CD4-positive, alpha-beta T cell treated with Interleukin-2 at 100 ng/mL for 4 hours (primary cell): ENCODE data around the gene HOXD8.

Experiments used
- DNase-seq: peaks from one replicate; pipeline ENCODE4 v3.0.0-alpha.2; 2020; ENCODE audit warnings: low spot score

The HOXD8 gene

DNA sequence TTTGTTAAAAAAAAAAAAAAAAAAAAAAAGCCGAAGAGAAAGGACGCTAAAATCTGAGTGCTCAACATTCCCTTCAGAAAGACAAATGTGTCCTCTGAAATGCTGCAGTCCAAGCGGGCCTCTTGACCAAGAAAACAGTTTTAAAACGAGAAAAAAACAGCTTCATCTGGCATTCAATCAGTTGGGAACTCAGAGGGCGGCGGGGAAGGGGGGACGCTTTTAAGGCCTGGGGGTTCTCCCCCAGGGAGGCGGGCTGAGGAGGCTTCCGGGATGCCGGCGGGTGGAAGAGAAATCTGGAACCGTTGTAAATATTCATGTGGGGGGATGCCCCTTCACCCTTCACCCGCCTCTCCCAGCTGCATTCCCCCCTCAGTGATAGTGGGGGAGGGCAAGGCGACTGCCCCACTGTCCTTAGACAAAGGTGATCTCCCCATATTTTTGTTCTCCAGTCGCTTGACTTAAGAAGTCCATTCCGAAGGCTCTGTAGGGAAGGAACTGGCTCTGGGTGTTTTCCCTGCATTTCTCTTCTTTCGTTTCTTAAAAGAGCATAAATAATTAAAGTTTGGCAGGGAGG, 25.7 kb upstream of the HOXD8 start:
- DNase-seq, result no peak

DNA sequence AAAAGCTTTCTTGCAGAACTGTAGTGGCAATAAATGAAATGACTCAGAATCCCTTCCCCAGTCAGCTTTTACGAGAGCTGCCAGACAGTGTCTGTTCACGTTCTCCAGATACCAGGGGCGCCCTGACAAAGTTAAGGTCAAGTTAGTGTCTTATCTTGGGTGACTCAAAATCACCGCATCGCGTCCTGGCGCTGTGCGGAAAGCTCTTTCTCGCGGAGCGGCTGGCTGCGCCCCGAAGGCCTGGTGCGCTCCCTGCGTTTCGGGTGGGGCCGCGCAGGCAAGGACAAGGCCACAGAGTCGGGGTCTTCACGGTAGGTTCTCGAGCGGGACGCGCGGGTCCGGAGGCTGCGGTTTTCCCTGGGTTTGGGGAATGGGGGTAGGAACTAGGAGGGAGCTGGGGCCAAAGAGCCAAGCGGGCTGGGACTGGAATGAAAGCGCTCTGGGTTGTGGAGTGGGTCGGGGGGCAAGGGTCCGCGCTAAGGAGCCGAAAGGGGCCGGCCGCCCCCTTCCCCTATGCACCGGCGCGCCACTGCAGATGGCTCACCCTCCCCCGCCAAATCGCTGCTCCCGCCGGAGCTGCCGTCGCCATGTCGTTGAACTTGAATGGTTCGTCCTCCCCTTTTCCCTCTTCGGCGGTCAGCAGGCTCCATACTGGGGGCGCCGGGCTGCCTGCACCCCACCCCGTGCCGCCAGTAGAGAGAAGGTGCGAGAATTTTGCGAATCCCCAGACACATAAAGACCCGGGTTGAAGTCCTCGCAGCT, 25.0 kb upstream of the HOXD8 start:
- DNase-seq, result no peak

DNA sequence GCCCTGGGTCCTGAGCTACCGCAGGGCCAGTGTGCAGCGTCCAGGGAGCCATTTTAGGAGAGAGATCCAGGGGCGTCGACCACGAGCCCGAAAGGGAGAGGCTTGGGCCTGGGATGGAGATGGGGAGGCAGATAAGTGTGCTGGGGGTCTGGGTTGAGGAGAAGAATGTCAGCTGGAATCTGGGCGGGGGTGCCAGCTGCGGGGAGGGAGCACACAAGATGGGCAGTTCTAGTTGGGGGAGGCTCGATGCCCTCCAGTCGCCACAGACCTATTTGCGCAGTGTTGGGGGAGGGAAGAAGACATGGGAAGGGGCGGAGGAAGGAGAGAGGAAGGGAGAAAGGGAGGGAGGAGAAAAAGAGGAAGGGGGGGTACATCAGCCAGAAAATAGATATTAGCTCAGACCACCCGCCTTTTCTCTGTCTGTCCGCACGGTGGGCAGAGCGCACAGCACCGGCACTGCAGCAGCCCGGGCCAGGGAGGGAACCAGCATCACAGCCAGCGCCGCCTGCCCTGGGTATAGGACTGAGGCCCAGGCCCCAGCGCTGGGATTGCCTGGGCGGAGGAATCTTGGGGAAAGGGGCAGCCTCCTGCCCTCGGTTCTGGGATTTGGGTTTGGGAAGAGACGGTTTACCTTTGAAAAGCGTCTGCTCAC, 24.3 kb upstream of the HOXD8 start:
- DNase-seq, result no peak

DNA sequence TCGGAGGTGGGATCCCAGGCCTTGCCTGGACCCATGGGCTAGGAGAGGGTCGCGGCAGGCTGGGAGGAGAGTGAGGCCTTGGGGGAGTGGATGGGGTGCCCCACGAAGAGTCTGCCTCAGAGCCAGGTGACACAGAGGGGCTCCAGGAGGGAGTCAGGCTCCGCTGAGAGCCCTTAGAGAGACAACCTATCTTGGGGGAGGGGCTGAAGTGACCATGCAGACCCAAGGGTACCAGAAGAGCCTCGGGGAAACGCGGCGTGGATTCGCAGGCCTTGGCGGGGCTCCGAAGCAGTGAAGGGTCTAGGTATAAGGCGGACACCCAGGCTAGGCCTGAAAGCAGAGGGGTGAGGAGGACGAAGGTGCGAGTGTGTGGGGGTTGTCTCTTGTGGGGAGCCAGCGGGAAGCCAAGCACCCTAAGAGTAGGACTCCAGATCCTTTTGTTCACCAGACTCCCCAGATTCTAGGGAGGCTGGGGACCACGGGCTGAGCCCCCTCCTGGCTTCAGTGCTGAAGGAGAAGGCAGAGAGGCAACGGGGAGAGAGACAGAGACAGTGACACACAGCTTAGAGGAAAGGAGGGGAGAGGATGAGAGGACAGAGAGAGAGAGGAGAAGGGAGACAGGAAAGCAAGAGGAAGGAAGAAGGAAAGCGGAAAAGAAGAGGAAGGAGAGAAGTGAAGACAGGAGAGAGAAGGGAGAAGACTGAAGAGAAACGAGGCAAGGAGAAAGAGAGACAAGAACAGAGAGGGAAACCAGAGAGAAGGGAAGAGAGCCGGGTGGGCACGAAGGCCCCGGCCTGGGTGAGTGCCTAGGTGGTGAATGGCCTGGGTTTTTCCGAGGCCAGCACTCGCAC, 23.6 kb upstream of the HOXD8 start:
- DNase-seq, result no peak

DNA sequence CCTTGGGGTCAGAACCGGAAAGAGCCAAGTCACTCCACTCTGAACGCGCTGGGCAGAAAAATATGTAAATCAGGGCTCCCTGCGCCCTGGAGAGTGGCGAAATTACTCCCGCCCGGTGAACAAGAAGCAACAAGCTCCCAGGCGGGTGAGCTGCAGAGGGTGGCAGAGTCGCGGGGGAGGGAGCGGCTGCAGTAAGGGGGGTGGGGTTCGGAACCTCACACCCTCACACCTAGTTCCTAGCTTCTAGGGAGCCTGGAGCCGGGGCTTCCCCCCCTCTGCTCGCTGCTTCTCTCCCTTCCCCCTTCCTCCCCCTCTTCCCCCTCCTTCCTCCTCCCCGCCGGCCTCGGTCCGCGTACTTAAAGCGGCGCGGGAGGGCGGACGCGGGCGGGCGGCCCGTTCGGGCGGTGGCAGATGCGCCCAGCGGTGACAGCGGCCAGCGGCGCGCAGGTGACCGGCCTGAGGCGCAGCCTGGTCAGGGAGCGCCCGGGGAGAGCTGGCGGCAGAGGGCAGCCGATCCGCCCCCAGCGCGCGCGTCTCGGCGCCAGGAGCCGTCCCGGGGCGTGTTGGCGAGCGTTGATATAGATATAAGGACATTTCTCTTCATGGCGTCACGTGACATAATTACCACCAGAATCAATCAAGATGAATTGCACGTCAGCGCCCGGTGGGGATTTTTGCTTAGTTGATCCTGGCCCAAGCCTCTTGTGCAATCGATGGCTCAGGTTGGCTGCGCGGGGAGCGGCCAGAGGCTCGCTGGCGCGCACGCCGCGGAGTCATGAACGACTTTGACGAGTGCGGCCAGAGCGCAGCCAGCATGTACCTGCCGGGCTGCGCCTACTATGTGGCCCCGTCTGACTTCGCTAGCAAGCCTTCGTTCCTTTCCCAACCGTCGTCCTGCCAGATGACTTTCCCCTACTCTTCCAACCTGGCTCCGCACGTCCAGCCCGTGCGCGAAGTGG, 22.6 kb upstream of the HOXD8 start, which contains the start of gene HOXD11:
TSS of gene HOXD11 (plus strand) at position 700 of the 959 bp plus-strand sequence. CDS start at position 776, 76 bp downstream.
- DNase-seq, result no peak

DNA sequence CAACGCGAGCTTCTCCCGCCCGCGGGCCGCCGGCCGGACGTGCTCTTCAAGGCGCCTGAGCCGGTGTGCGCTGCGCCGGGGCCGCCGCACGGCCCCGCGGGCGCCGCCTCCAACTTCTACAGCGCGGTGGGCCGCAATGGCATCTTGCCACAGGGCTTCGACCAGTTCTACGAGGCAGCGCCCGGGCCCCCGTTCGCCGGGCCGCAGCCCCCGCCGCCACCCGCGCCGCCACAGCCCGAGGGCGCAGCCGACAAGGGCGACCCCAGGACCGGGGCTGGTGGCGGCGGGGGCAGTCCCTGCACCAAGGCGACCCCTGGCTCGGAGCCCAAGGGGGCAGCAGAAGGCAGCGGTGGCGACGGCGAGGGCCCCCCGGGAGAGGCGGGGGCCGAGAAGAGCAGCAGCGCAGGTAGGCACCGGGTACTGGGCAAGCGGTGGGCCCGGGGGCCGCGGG, 21.7 kb upstream of the HOXD8 start:
- DNase-seq, result no peak

DNA sequence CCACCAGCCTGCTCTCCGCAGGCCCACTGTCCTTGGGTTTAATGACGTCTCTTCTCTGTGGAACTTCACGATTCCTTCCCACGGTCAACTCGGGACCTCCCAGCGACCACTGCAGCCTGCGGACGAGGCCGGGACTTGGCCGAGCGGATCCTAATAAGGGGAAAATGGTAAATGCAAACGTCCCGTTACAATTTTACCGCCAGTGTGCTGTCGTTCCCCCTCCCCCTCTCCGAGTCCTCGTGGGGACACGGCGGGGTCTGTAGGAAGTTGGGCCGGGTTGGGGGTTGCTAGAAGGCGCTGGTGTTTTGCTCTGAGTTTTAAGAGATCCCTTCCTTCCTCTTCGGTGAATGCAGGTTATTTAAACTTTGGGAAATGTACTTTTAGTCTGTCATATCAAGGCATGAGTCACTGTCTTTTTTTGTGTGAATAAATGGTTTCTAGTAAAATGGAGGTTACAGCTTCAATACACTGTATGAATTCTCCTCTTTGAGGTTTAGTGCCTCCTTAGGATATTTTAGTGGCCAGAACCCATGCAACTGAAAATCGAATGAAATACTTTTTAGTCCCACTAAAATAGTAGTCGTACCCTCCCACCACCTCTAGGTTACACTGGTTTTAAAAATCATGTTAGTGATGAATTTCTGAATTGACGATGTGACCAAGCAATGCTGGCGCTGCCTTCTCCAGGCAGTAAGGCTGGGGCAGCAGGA, 20.2 kb upstream of the HOXD8 start:
- no peak for DNase-seq

DNA sequence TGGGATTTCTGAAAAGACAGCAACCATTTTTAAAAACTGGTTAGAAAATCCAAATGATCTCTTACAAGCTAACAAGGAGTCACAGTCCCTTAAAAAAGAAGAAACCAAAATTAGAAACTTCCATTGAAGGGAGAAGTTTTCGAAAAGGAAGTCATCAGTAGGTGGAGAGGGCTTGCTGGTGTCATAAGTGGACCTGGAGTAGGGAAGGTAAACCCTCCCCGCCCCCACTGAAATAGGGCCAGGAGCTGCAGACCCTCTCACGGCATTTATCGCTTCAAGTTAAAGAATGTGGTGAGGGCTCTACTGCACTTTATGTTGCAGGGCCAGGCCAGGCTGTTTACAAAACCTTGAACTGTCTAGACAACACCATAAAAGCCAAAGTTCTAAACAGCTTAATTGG, 19.6 kb upstream of the HOXD8 start:
- no peak for DNase-seq

DNA sequence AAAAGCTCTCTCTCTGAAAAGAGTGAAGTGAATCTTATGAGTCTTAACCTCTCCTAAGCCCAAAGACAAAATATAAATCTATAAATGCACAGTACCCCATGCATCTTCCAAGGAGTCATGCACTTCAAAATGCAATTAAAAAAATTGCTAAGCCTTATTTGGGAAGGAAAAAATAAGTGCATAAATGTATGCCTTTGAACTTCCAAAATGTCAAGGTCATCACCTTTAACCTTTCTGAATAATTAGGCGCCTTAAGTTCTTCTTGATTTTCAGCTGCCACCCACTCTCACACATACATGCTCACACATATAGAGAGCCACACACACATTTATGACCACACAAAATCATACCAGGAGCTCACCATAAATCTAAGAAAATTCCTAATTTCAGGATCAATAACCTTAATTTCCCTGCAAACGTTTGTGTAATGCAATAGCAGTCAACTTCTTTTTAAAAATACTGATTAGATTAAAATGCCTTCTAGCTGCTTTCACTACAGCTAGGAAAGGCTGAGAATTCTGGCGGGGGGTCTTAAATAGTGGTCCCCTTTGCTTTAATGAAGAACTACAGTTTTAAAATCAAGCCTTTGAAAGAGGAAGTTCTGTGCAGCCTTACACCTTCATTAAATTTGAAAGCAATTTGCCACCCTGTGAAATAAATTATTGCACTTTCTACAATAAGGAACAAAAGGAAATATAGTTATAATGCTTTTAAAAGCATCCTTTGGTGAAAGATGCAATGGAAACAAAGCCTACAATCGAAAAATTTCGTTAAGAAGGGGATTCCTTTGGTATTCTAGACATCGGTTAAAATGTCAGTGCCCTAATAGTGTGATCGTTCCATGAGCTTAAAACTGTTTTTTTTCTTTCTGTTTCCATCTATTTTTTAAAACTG, 18.8 kb upstream of the HOXD8 start:
- DNase-seq, result no peak

DNA sequence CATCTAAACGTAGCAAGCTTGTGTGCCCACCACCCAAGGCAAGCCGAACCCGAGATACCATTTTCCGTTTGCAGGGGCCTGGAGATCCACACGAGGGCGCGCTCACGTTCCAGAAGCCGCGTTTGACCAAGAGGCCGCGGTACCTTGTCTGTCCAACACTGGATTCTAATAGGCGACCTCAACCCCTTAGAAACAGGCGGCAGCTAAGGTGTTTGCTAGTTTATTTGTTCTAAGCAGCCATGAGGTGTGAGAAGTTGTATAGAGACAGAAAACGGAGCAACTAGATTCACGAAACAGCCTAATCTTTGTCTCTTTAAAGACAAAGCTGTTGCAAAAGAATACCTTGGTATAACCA, 18.2 kb upstream of the HOXD8 start:
- DNase-seq, result no peak

DNA sequence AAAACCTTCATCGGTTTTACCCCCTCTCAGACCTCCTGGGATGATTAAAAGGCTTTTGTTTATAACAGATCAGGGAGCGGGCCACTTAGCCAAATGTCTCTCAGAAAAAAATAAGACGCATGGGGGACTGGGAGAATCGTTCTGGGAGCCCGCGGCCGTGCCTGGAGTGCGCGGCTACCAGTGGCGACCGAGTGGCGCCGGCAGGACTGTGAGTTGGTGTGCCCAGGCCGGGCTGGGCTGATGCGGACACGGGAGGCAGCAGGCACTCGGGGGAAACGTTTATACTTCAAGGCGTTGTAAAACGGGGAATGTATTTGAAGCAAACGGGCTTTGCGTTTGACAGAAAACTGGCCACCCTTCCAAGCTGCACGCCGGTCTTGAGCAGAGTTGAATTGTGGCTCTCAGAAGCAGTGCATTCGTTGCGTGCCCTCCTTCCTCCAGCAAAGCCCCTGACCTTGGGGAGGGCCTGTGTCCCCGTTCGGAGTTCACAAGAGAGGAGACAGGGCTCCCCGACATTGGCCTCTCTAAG, 17.6 kb upstream of the HOXD8 start:
- no peak for DNase-seq

DNA sequence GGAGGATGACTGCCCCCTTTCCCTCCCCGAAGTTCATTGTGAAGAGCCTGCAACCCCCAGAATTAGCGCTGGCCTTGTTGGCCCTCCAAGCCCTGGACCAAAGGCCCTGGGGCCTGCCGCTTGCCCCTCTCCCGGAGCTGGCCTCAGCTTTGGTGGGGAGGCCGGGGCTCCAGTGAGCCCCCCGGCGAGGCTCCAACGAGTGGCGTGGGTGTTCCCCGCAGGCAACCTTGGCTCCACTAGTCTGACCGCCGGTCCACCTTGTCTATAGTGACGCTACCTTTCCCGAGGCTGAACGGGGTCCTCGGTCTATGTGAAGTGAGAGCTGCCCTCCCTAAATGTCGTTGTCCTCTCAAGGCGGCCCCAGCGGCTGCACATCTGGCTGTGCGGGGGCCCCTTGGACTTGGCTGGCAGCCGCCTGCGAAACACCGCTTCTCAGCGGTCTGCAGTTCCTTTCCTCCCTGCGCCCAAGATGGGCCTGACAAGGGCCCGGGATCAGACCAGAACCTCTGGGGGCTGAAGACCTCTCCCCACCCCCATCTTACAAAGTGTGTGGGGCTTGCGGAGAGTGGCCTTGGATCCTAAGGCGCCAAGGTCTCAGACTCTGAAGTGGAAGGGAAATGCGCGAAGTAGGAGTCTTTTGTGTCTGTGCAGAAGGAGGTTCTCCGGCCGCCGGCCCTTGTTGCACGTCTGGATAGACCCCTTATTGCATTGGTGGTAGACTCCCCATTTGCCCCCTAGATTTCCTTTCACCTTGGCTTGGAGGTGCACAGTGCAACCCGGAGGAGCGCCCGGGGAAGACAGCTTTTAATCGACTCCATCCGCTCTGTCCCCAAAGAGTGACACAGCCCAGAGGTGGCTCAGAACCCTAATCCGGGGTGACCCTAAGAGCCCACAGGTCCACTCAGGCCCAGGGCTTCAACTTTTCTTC, 16.9 kb upstream of the HOXD8 start:
- DNase-seq, result no peak

DNA sequence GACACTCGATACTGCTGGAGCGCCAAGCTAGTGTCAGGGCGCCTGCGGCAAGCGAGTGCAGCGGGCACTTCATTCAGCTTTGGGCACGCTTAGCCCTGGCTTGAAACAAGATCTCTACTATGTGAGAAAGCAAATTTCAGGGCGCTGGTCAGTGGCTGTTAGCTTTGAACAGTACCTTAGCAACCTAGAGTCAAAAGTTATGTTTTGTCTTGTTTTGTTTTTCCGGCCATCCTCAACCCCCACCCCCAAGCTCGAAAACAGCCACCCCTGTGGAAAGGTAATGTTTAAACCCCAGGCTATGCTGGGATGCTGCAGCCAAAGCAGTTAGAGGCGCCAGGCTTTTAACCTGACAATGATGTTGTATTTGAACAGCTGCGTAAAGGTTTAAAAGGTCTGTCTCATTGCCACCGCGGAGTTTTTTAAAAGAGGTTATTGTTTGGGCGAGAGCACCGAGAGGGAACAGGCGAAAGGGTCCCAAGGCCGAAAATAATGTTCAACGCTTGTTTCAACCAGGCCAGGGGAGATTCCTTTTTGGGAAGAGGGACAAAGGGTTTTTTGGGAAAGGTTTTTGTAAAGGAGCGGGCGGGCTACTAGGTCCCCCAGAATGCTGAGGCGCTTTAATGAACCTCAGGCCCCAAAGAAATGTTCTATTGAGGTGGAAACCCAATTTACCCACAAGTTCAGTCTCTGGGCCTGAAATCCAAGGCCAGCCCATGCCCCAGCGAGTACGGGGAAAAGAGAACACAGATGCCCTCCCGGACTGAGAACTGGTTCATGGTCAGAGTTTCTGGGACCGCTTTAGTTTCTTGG, 15.2 kb upstream of the HOXD8 start:
- DNase-seq, result no peak

DNA sequence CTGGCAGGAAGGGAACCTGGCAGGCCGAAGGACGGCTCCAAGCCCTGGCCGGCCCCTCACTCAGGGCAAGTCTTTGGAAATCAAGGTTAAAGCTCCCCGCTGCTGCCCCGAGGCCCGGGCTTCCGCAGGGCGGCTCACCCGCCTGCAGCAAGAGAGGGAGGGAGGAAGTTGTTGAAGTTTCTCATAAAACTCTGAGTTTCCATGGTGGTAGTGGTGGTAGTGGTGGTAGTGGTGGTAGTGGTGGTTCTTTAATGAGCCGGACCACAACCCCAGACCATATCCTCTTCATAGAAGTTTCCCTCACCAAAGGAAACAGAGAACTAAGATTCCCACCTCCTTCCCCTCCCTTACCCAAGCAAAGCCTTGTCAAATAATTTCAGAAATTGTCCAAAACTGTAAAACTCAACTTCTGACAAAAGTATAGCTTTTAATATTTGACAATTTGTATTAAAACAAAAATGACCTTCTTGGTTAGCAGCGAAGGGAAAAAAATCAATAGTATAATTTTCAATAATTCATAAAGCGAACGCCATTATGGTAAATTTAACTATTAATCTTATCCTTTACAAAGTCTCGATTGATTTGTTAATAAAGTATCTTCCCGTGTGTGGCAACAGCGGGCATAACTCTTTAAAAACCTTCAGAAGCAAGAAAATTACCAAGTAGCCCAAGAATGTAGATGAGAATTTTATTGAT, 14.4 kb upstream of the HOXD8 start:
- DNase-seq, result no peak

DNA sequence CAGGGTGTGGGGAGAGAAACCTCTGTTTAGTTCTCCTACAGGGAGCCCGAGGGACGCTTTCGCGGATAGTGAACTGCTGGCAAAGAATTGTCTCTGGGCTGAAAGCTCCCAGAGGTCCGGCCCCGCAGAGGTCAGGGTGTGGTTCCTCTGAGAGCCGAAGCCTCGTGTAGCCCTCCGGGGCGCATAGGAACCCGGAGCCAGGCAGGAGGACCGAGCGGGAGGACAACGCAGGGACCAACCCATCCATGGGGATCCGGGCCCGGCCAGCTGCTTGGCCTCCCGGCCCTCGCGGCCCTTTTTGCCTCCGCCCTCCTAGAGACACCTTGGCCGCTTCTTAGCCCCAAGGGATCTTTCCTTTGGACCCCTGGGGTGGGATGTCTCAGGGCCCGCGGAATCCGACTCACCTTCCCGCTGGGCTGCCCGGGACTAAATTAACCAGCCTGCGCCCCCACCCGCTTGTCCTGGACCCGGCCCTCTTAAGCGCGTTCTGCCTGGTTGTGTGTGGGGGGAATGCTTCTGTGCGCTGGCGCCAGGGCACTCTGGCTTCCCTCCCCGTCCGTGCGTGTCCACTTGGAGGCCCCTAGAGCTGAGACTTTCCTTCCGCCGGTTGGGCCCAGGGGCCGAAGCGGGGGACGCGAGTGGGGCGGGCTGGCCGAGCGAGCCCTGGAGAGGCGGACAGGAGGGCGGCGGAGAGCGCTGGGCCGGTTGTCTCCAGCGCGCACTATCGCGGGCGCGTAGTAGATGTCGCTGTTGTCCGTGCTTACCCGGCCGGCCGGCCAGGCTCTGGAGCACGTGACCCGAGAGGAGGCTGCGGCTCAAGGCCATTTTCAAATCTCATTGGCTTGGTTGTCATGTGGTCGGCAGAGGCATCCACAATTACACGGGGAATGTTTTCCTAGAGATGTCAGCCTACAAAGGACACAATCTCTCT, 13.4 kb upstream of the HOXD8 start, which contains the start of gene HOXD10:
TSS of gene HOXD10 (plus strand) at position 896 of the 931 bp plus-strand sequence. CDS start 56 bp downstream, outside the sequence.
- DNase-seq, result no peak
